H9 (cell line): ENCODE data around the gene PTPRN2. TPM values are rescaled to one million over a fixed set of nuclear protein-coding genes. Genes with fewer than 3 reads are reported as not detected.

Experiments
- DNase-seq: peaks from one replicate; pipeline ENCODE4 v3.0.0-alpha.2; 2017
- H2AFZ ChIP-seq: one replicate; pipeline ENCODE4 v1.6.1; 2013; ENCODE audit warnings: mild to moderate bottlenecking, low read length, control low read depth, moderate library complexity
- H2AK5ac ChIP-seq: 2 replicates; pipeline ENCODE4 v1.6.1; 2013; ENCODE audit warnings: low read length, control low read depth, mixed read lengths; ENCODE audit not compliant: insufficient read length
- H2BK120ac ChIP-seq: one replicate; pipeline ENCODE4 v1.6.1; 2013; ENCODE audit warnings: low read depth, mild to moderate bottlenecking, low read length, control low read depth, inconsistent platforms; ENCODE audit not compliant: poor library complexity, severe bottlenecking
- H2BK12ac ChIP-seq: 2 replicates; pipeline ENCODE4 v1.6.1; 2013; ENCODE audit warnings: low read length, control low read depth, mixed read lengths, low read depth; ENCODE audit not compliant: insufficient read length
- H2BK15ac ChIP-seq: 2 replicates; pipeline ENCODE4 v1.6.1; 2013; ENCODE audit warnings: low read depth, low read length, control low read depth
- H2BK20ac ChIP-seq: one replicate; pipeline ENCODE4 v1.6.1; 2013; ENCODE audit warnings: low read depth, mild to moderate bottlenecking, low read length, control low read depth, inconsistent platforms; ENCODE audit not compliant: poor library complexity, severe bottlenecking
- H2BK5ac ChIP-seq: 2 replicates; pipeline ENCODE4 v1.6.1; 2013; ENCODE audit warnings: low read length, control low read depth, mixed read lengths; ENCODE audit not compliant: insufficient read length
- H3K14ac ChIP-seq: 2 replicates; pipeline ENCODE4 v1.6.1; 2013; ENCODE audit warnings: low read length, control low read depth; ENCODE audit not compliant: insufficient read depth
- H3K18ac ChIP-seq: 2 replicates; pipeline ENCODE4 v1.6.1; 2013; ENCODE audit warnings: low read depth, mild to moderate bottlenecking, mixed read lengths, low read length, control low read depth; ENCODE audit not compliant: insufficient read length
- H3K23ac ChIP-seq: 2 replicates; pipeline ENCODE4 v1.6.1; 2013; ENCODE audit warnings: low read length, control low read depth, mixed read lengths, low read depth; ENCODE audit not compliant: insufficient read length
- H3K23me2 ChIP-seq: 2 replicates; pipeline ENCODE4 v1.6.1; 2013; ENCODE audit warnings: low read depth, mild to moderate bottlenecking, mixed read lengths, low read length, control low read depth; ENCODE audit not compliant: insufficient read length, poor library complexity, severe bottlenecking
- H3K27ac ChIP-seq: 2 replicates; pipeline ENCODE4 v1.5.1; 2013; ENCODE audit warnings: low read length, control low read depth, mixed read lengths, low read depth; ENCODE audit not compliant: insufficient read length
- H3K27me3 ChIP-seq: 2 replicates; pipeline ENCODE4 v1.6.1; 2013; ENCODE audit warnings: low read length, control low read depth, inconsistent platforms; ENCODE audit not compliant: insufficient read depth
- H3K4ac ChIP-seq: 2 replicates; pipeline ENCODE4 v1.6.1; 2013; ENCODE audit warnings: low read depth, mild to moderate bottlenecking, control low read depth, inconsistent platforms, low read length, moderate library complexity
- H3K4me1 ChIP-seq: 2 replicates; pipeline ENCODE4 v1.6.1; 2013; ENCODE audit warnings: low read length, control low read depth, inconsistent platforms; ENCODE audit not compliant: insufficient read depth
- H3K4me2 ChIP-seq: 2 replicates; pipeline ENCODE4 v1.6.1; 2013; ENCODE audit warnings: low read length, control low read depth, mixed read lengths; ENCODE audit not compliant: insufficient read length, insufficient read depth
- H3K56ac ChIP-seq: 2 replicates; pipeline ENCODE4 v1.6.1; 2013; ENCODE audit warnings: low read depth, mild to moderate bottlenecking, mixed read lengths, low read length, control low read depth; ENCODE audit not compliant: insufficient read length
- H3K79me1 ChIP-seq: 2 replicates; pipeline ENCODE4 v1.6.1; 2013; ENCODE audit warnings: low read depth, mild to moderate bottlenecking, moderate library complexity, low read length, control low read depth, inconsistent platforms; ENCODE audit not compliant: insufficient read depth, poor library complexity, severe bottlenecking
- H3K79me2 ChIP-seq: 2 replicates; pipeline ENCODE4 v1.6.1; 2013; ENCODE audit warnings: low read length, control low read depth, inconsistent platforms; ENCODE audit not compliant: insufficient read depth
- H3K9ac ChIP-seq: 2 replicates; pipeline ENCODE4 v1.6.1; 2013; ENCODE audit warnings: low read length, control low read depth, mixed read lengths; ENCODE audit not compliant: insufficient read length; ENCODE audit errors: extremely low read depth
- H3K9me3 ChIP-seq: one replicate; pipeline ENCODE4 v1.6.1; 2013; ENCODE audit warnings: low read depth, low read length, inconsistent platforms; ENCODE audit not compliant: control insufficient read depth
- H3T11ph ChIP-seq: one replicate; pipeline ENCODE4 v1.6.1; 2013; ENCODE audit warnings: mild to moderate bottlenecking, low read length, control low read depth, inconsistent platforms
- H4K20me1 ChIP-seq: one replicate; pipeline ENCODE4 v1.6.1; 2013; ENCODE audit not compliant: control insufficient read depth, insufficient read length, insufficient read depth
- H4K5ac ChIP-seq: 2 replicates; pipeline ENCODE4 v1.6.1; 2013; ENCODE audit warnings: low read depth, mild to moderate bottlenecking, mixed read lengths, low read length, control low read depth; ENCODE audit not compliant: insufficient read length
- H4K8ac ChIP-seq: replicated peaks from 2 replicates; pipeline ENCODE4 v1.6.1; 2013; ENCODE audit warnings: low read length, control low read depth, mixed read lengths, low read depth; ENCODE audit not compliant: insufficient read length
- H4K91ac ChIP-seq: 2 replicates; pipeline ENCODE4 v1.6.1; 2013; ENCODE audit warnings: low read depth, mild to moderate bottlenecking, moderate library complexity, mixed read lengths, low read length, control low read depth; ENCODE audit not compliant: insufficient read length
- H3K27ac Mint-ChIP-seq, 3 experiments: 2 replicates in 2 of 3; 3 replicates in 1 of 3; pipeline ENCODE4 v1.8.0; 2020 to 2021; ENCODE audit warnings: mixed read lengths in 3 of 3, mild to moderate bottlenecking in 1 of 3, moderate library complexity in 1 of 3
- H3K27me3 Mint-ChIP-seq: 2 replicates; pipeline ENCODE4 v1.8.0; 2021; ENCODE audit warnings: low read depth, mild to moderate bottlenecking, moderate library complexity, mixed read lengths
- H3K36me3 Mint-ChIP-seq, 3 experiments: 2 replicates in 2 of 3; 3 replicates in 1 of 3; pipeline ENCODE4 v1.8.0; 2020 to 2021; ENCODE audit warnings: low read depth in 3 of 3, mixed read lengths in 3 of 3; ENCODE audit not compliant: insufficient read depth in 1 of 3
- H3K4me1 Mint-ChIP-seq, 2 experiments: 2 replicates each; pipeline ENCODE4 v1.8.0; 2020; ENCODE audit warnings: mixed read lengths in 2 of 2
- H3K4me3 Mint-ChIP-seq, 2 experiments: 2 replicates in 1 of 2; 3 replicates in 1 of 2; pipeline ENCODE4 v1.8.0; 2020 to 2021; ENCODE audit warnings: mild to moderate bottlenecking in 2 of 2, mixed read lengths in 2 of 2, moderate library complexity in 1 of 2
- H3K9me3 Mint-ChIP-seq, 2 experiments: 2 replicates in 1 of 2; 3 replicates in 1 of 2; pipeline ENCODE4 v1.8.0; 2020; ENCODE audit warnings: mild to moderate bottlenecking in 2 of 2, mixed read lengths in 2 of 2, moderate library complexity in 1 of 2
- CTCF ChIP-seq: fragments of 200-600 bp; sonication (generic); conservative IDR thresholded peaks from 3 replicates; pipeline ENCODE4 v1.8.0; 2021; ENCODE audit warnings: antibody characterized with exemption, mild to moderate bottlenecking
- WGBS: extraction: QIAGEN DNeasy Blood & Tissue Kit; methylation state at CpG from one replicate; pipeline ENCODE4 v1.1.7; 2013; ENCODE audit warnings: missing lambda C conversion rate, low lambda C conversion rate, mixed read lengths; ENCODE audit not compliant: insufficient read length; ENCODE audit errors: extremely low coverage; 5-methylcytosine and 5-hydroxymethylcytosine counted together
- total RNA-seq: library from RNA; stranded (reverse); gene quantifications from 2 replicates; pipeline ENCODE4 v1.2.1, GENCODE V29; 2021

The PTPRN2 gene
- total RNA-seq, 1 experiment from 2014 or later = 5.2 TPM

GRCh38 chr7:158375034-158375433, 212.6 kb downstream of the PTPRN2 start:
- Histone ChIP-seq H2BK15ac (no peak overlapping the region), H4K20me1 (no peaks in the 10 kb centered on the region), H3K27ac (no peak overlapping the region), H3K9me3 (no peaks in the 10 kb centered on the region), H2AK5ac (no peak overlapping the region), H2BK20ac (no peak overlapping the region), H3K4me2 (no peak overlapping the region), H4K5ac (no peak overlapping the region), H3K23ac (no peak overlapping the region), H4K91ac (no peak overlapping the region), H2BK120ac (no peak overlapping the region), H3K14ac (no peak overlapping the region), H3K56ac (no peak overlapping the region), H3T11ph (no peak overlapping the region), H2BK12ac (no peak overlapping the region), H3K27me3 (no peaks in the 10 kb centered on the region), H3K4me1 (no peaks in the 10 kb centered on the region), H3K4ac (no peak overlapping the region), H4K8ac (no peak overlapping the region), H3K23me2 (no peaks in the 10 kb centered on the region), H3K9ac (no peak overlapping the region), H3K79me1 (no peaks in the 10 kb centered on the region), H2AFZ (no peak overlapping the region), H3K79me2 (no peaks in the 10 kb centered on the region), H3K18ac (no peak overlapping the region), H2BK5ac (no peak overlapping the region)
- Mint-ChIP-seq H3K4me3 (no peak overlapping the region), H3K9me3 (peaks cover 10 to 14% of the 10 kb centered on the region in 2 experiments), H3K27ac (0 out of 7 replicates have a peak overlapping the region, but pooled peaks of 1 of the 3 experiments have one; percentile 48), H3K36me3 (peaks cover 0 to 9% (median 8%) of the 10 kb centered on the region in 3 experiments), H3K27me3 (peaks cover 15% of the 10 kb centered on the region), H3K4me1 (peaks cover 0 to 7% of the 10 kb centered on the region in 2 experiments; a peak in 1 of 4 replicates)
- no peak for DNase-seq
- TF ChIP-seq CTCF = no peak
- WGBS = no CpG with 5 or more reads among the region's 4 CpGs
